Hepatocyte (in vitro differentiated cells): ENCODE results near the gene AQP1.

Experiments used
- EZH2 ChIP-seq: fragments of 200-600 bp; sonication (generic); IDR thresholded peaks from 2 replicates; pipeline ENCODE4 v1.6.1; 2016; ENCODE audit warnings: antibody characterized with exemption, mild to moderate bottlenecking, borderline replicate concordance
- EZH2phosphoT487 ChIP-seq: fragments of 200-600 bp; sonication (generic); IDR thresholded peaks from one replicate; pipeline ENCODE4 v1.6.1; 2018; ENCODE audit warnings: antibody characterized with exemption, mild to moderate bottlenecking, low read depth, moderate library complexity; ENCODE audit not compliant: unreplicated experiment, severe bottlenecking
- TF ChIP-seq, protein P1 (sequence below): fragments of 200-600 bp; sonication (generic); IDR thresholded peaks from 2 replicates; pipeline ENCODE4 v1.5.1; 2016; ENCODE audit warnings: antibody characterized with exemption, mild to moderate bottlenecking; ENCODE audit not compliant: poor library complexity

DNA sequence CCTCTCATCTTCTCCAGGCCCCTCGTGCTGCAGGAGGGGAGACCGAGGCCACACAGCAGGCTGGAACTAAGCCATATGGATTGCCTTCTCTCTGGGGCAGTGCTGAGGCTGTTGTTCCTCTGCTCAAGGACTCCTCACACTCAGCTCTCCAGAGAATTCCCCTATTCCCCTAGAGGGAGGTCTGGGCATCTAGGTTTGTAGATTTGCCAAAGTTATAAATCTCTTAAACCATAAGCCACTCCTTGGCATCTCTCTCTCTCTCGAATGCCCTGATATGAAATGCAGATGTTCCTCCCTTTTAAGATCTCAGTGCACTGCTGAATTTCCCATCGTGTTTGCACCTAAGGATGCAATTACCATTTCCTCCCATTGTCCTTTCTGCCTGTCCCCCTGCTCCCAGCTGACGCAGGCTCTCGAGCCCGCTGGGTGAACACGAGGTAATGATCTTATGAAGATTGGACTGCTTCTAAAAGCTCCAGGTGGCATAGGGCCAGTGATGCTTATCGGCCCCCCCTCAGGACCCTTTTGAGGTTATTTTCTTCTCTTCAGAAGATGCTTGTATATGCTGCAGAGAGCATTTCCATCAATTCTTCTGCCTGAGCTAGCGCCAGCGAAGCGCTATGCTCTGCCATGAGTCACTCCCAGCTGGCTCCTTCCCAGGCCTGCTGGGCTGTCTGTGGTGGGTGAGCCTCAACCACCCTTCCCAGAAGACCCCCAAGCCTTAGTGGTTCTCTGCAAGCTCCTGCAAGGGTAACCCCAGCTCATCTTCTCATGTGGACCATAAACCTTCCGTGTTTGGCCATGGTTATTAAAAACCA, 41.6 kb upstream of the AQP1 start:
- TF ChIP-seq, protein P1, sequence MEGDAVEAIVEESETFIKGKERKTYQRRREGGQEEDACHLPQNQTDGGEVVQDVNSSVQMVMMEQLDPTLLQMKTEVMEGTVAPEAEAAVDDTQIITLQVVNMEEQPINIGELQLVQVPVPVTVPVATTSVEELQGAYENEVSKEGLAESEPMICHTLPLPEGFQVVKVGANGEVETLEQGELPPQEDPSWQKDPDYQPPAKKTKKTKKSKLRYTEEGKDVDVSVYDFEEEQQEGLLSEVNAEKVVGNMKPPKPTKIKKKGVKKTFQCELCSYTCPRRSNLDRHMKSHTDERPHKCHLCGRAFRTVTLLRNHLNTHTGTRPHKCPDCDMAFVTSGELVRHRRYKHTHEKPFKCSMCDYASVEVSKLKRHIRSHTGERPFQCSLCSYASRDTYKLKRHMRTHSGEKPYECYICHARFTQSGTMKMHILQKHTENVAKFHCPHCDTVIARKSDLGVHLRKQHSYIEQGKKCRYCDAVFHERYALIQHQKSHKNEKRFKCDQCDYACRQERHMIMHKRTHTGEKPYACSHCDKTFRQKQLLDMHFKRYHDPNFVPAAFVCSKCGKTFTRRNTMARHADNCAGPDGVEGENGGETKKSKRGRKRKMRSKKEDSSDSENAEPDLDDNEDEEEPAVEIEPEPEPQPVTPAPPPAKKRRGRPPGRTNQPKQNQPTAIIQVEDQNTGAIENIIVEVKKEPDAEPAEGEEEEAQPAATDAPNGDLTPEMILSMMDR = no peak
- TF ChIP-seq EZH2 = no peak
- no peak for TF ChIP-seq EZH2phosphoT487
